Stomach (tissue), 9 donors: ENCODE measurements around the gene DNAJC15. TPM values are rescaled to one million over a fixed set of nuclear protein-coding genes. Genes with fewer than 3 reads are reported as not detected.

ENCODE experiments used
- DNase-seq, 2 donors: peaks; one replicate each; pipeline versions ENCODE4 v3.0.0 to v3.0.0-alpha.2; 2013 to 2019
- H3K27ac ChIP-seq, 5 donors: fragments of 200-600 bp in 4 of 5; sonication (generic) in 4 of 5; one replicate each; pipeline ENCODE4 v1.5.1; 2013 to 2019; ENCODE audit warnings: mild to moderate bottlenecking in 1 of 5, moderate library complexity in 1 of 5
- H3K27me3 ChIP-seq, 3 donors: fragments of 200-600 bp; sonication (generic); one replicate each; pipeline ENCODE4 v1.5.1; 2017 to 2019; ENCODE audit warnings: mixed run types in 1 of 3
- H3K36me3 ChIP-seq, 4 donors: fragments of 200-600 bp; sonication (generic); 1 replicate in 3 of 4; 2 replicates in 1 of 4; pipeline ENCODE4 v1.5.1; 2016 to 2019
- H3K4me1 ChIP-seq, 4 donors: fragments of 200-600 bp; sonication (generic); one replicate each; pipeline ENCODE4 v1.5.1; 2016 to 2019
- H3K4me3 ChIP-seq, 4 donors: fragments of 200-600 bp; sonication (generic) in 3 of 4; one replicate each; pipeline ENCODE4 v1.5.1; 2016 to 2019; ENCODE audit warnings: mild to moderate bottlenecking in 1 of 4
- H3K9me3 ChIP-seq, 4 donors: fragments of 200-600 bp; sonication (generic); one replicate each; pipeline ENCODE4 v1.5.1; 2016 to 2019
- CTCF ChIP-seq, 7 experiments: fragments of 450-650 bp in 4 of 7; fragments of 200-600 bp in 3 of 7; sonication (generic) in 3 of 7; IDR thresholded peaks; one replicate each; pipeline ENCODE4 v1.5.1; 2016 to 2019; ENCODE audit warnings: antibody characterized with exemption in 7 of 7, control low read depth in 2 of 7, mild to moderate bottlenecking in 1 of 7
- EP300 ChIP-seq: sonication (generic); formaldehyde crosslinking; IDR thresholded peaks from one replicate; pipeline ENCODE4 v1.6.1; 2017; ENCODE audit warnings: antibody characterized with exemption
- POLR2A ChIP-seq, 4 donors: fragments of 450-650 bp; IDR thresholded peaks; one replicate each; pipeline ENCODE4 v1.6.1; 2016; ENCODE audit warnings: antibody characterized with exemption in 4 of 4, control low read depth in 2 of 4, mild to moderate bottlenecking in 1 of 4, moderate library complexity in 1 of 4
- POLR2AphosphoS5 ChIP-seq, 3 donors: sonication (generic); formaldehyde crosslinking; IDR thresholded peaks; one replicate each; pipeline ENCODE4 v1.6.1; 2016; ENCODE audit warnings: antibody characterized with exemption in 3 of 3
- WGBS, 5 donors: extraction: QIAGEN DNeasy Blood & Tissue Kit in 3 of 5; methylation state at CpG; one replicate each; pipeline versions ENCODE4 v1.1.5 to v1.1.7; 2013 to 2018; 5-methylcytosine and 5-hydroxymethylcytosine counted together
- intact Hi-C: fragments of 100-400 bp; cut with DNase I; formaldehyde crosslinking; loops from one replicate; pipeline ENCODE4 v1.15.1; 2023; ENCODE audit warnings: low total_unique reads
- polyA plus RNA-seq, 3 donors: library from polyadenylated mRNA; stranded (reverse); fragments of 200-250 nt; gene quantifications; one replicate each; pipeline ENCODE4 v1.2.3, GENCODE V29; 2013
- total RNA-seq, 5 donors: library from RNA; depleted of rRNA; stranded (reverse); fragments of >200 nt; gene quantifications; one replicate each; pipeline versions ENCODE4 v1.1.0 to v1.2.3, GENCODE V29; 2014 to 2016
- donor health status: healthy with polysubstance abuse.
- donor health status: Bipolar disorder and iron deficiency.
- donor health status: healthy.

DNAJC15 gene
- total and polyA plus RNA-seq, 8 donors: 4.5 to 19.3 (median 10.7) TPM

- H3K9me3 ChIP-seq: no peaks in the 10 kb centered on the region
- no peak overlapping the region for H3K27ac ChIP-seq
- intact Hi-C loops: loop anchor here (10.0 kb wide), 1 partner anchor 715 kb away; no protein-coding TSS in a partner anchor
- H3K4me3 ChIP-seq: no peak overlapping the region
- peaks cover 0 to 5% (median 0%) of the 10 kb centered on the region in 4 donors for H3K36me3 ChIP-seq
- H3K27me3 ChIP-seq: no peaks in the 10 kb centered on the region
- TF ChIP-seq EP300: no peak
- TF ChIP-seq CTCF (IDR thresholded peaks at IDR 0.05): no peak
- TF ChIP-seq POLR2A (IDR thresholded peaks at IDR 0.05): no peak
- no peak for TF ChIP-seq POLR2AphosphoS5 (IDR thresholded peaks at IDR 0.05)
- H3K4me1 ChIP-seq: peaks cover 6 to 35% (median 15%) of the 10 kb centered on the region in 4 donors
- 83 to 97% (median 90%) methylated on average over 1 of the region's 1 CpG for WGBS, 5 donors
- DNase-seq: no peak
These were observed 66.6 kb downstream of the DNAJC15 start for GRCh38 chr13:43089912-43090498.

GRCh38 chr13:43094901-43095300 is 71.5 kb downstream of the DNAJC15 start:
- peaks cover 0 to 29% (median 16%) of the 10 kb centered on the region in 4 donors for H3K4me1 ChIP-seq
- H3K9me3 ChIP-seq: no peaks in the 10 kb centered on the region
- H3K36me3 ChIP-seq: peaks cover 0 to 2% (median 0%) of the 10 kb centered on the region in 4 donors
- no peak for DNase-seq
- H3K4me3 ChIP-seq: no peak overlapping the region
- no peak for TF ChIP-seq EP300
- no peak for TF ChIP-seq POLR2A (IDR thresholded peaks at IDR 0.05)
- TF ChIP-seq CTCF (IDR thresholded peaks at IDR 0.05): no peak
- TF ChIP-seq POLR2AphosphoS5 (IDR thresholded peaks at IDR 0.05): no peak
- no peaks in the 10 kb centered on the region for H3K27me3 ChIP-seq
- intact Hi-C loops: no loop called here
- H3K27ac ChIP-seq: no peak overlapping the region
- 86 to 97% (median 89%) methylated on average over 1 of the region's 1 CpG for WGBS, 5 donors

- DNase-seq: peak in 1 of 2 donors; percentile 36
- 70 to 84% (median 77%) methylated on average over 2 of the region's 2 CpGs for WGBS, 5 donors
- Histone ChIP-seq H3K9me3 (peaks cover 0 to 4% (median 0%) of the 10 kb centered on the region in 4 donors), H3K36me3 (no peaks in the 10 kb centered on the region), H3K27ac (no peak overlapping the region), H3K4me3 (no peak overlapping the region), H3K27me3 (no peaks in the 10 kb centered on the region), H3K4me1 (peaks cover 0 to 29% (median 16%) of the 10 kb centered on the region in 4 donors)
- intact Hi-C loops: no loop called here
- no peak for TF ChIP-seq POLR2AphosphoS5 (IDR thresholded peaks at IDR 0.05)
- no peak for TF ChIP-seq POLR2A (IDR thresholded peaks at IDR 0.05)
- TF ChIP-seq EP300: no peak
- TF ChIP-seq CTCF (IDR thresholded peaks at IDR 0.05): no peak
These were observed 72.7 kb downstream of the DNAJC15 start for GRCh38 chr13:43095771-43096719.

- Histone ChIP-seq H3K36me3 (no peaks in the 10 kb centered on the region), H3K4me1 (peaks cover 0 to 27% (median 11%) of the 10 kb centered on the region in 4 donors), H3K27ac (no peak overlapping the region), H3K4me3 (no peak overlapping the region), H3K27me3 (no peaks in the 10 kb centered on the region), H3K9me3 (peaks cover 0 to 9% (median 1%) of the 10 kb centered on the region in 4 donors)
- intact Hi-C loops: no loop called here
- no peak for DNase-seq
- 95 to 98% (median 97%) methylated on average over 2 of the region's 2 CpGs for WGBS, 5 donors
- no peak for TF ChIP-seq CTCF (IDR thresholded peaks at IDR 0.05)
- TF ChIP-seq POLR2A (IDR thresholded peaks at IDR 0.05): no peak
- no peak for TF ChIP-seq EP300
- no peak for TF ChIP-seq POLR2AphosphoS5 (IDR thresholded peaks at IDR 0.05)
These were observed 77.3 kb downstream of the DNAJC15 start for GRCh38 chr13:43100667-43101066.
